Measurements from ENCODE around the gene RBL2.
"Not testable (repeated sequence)": the region's sequence is repeated elsewhere in the genome, so short reads cannot be mapped to it uniquely, and the experiment has no call there.

Gene RBL2

GRCh38 chr16:53434377-53435065 lies at the start of gene RBL2:
Gene RBL2, plus strand, starts transcription at chr16:53434471. Its CDS starts 86 bp downstream, at chr16:53434557.
- DNase-seq: peak; percentile 87

- not testable (repeated sequence) for DNase-seq
Observed at GRCh38 chr16:53384610-53385009, 49.7 kb upstream of the RBL2 start.

GRCh38 chr16:53404959-53405358 lies 29.3 kb upstream of the RBL2 start:
- no peak for DNase-seq

GRCh38 chr16:53412549-53412948 lies 21.7 kb upstream of the RBL2 start:
- DNase-seq: no peak

GRCh38 chr16:53413864-53414263 lies 20.4 kb upstream of the RBL2 start:
- no peak for DNase-seq

- DNase-seq: no peak
Observed at GRCh38 chr16:53414381-53414780, 19.9 kb upstream of the RBL2 start.

GRCh38 chr16:53415504-53415903 lies 18.8 kb upstream of the RBL2 start:
- DNase-seq: no peak

GRCh38 chr16:53417011-53417410 lies 17.3 kb upstream of the RBL2 start:
- no peak for DNase-seq

GRCh38 chr16:53417976-53418375 lies 16.3 kb upstream of the RBL2 start:
- no peak for DNase-seq

GRCh38 chr16:53419383-53419709 lies 14.9 kb upstream of the RBL2 start:
- not testable (repeated sequence) for DNase-seq

GRCh38 chr16:53421248-53421647 lies 13.0 kb upstream of the RBL2 start:
- DNase-seq: no peak

GRCh38 chr16:53423968-53424367 lies 10.3 kb upstream of the RBL2 start:
- DNase-seq: not testable (repeated sequence)

- no peak for DNase-seq
Observed at GRCh38 chr16:53428681-53429080, 5.6 kb upstream of the RBL2 start.

GRCh38 chr16:53429221-53429943 lies 4.9 kb upstream of the RBL2 start:
- DNase-seq: no peak

GRCh38 chr16:53430363-53430762 lies 3.9 kb upstream of the RBL2 start:
- DNase-seq: no peak

GRCh38 chr16:53433509-53433908 lies 762 bp upstream of the RBL2 start:
- no peak for DNase-seq

- DNase-seq: no peak
Observed at GRCh38 chr16:53433930-53434376, 318 bp upstream of the RBL2 start.

- DNase-seq: peak; percentile 71
Observed at GRCh38 chr16:53435066-53435688, 906 bp downstream of the RBL2 start.

GRCh38 chr16:53440125-53440524 lies 5.9 kb downstream of the RBL2 start:
- DNase-seq: no peak

GRCh38 chr16:53445534-53445933 lies 11.3 kb downstream of the RBL2 start:
- DNase-seq: no peak

- no peak for DNase-seq
Observed at GRCh38 chr16:53446090-53446489, 11.8 kb downstream of the RBL2 start.

GRCh38 chr16:53449816-53450517 lies 15.7 kb downstream of the RBL2 start:
- DNase-seq: no peak

GRCh38 chr16:53453928-53454327 lies 19.7 kb downstream of the RBL2 start:
- no peak for DNase-seq

All from stimulated activated CD8-positive, alpha-beta memory T cell treated with anti-CD3 and anti-CD28 coated beads, Interleukin-4, amount 100 ng/mL, for 48 hours (primary cell).